Measurements from ENCODE around the gene HS6ST3. TPM values are rescaled to one million over a fixed set of nuclear protein-coding genes. Genes with fewer than 3 reads are reported as not detected.

The HS6ST3 gene
- total and polyA plus RNA-seq, 2 experiments from 2014 or later = 0.11 TPM; not detected in 1

DNA sequence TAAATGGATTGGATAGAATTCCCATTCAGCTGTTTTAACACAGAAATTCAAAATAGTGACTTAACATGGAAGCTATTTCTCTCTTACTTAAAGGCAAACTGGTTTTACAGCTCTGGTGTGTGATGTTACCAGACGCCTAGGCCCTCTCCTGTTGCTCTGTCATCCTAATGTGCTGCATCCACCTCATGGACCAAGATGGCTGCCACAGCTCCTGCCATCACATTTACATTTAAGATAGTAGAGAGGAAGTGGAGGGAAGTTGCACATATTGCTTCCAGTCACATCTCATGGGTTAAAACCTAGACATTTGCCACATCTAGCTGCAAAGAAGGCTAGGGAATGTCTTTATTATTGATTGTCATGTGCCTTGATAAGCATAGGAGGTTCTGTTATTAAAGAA, 746.8 kb downstream of the HS6ST3 start:
- H3K9ac ChIP-seq = no peak overlapping the region
- H3K4me1 ChIP-seq (ENCODE audit: insufficient read depth) = no peaks in the 10 kb centered on the region
- no peak overlapping the region for H2AFZ ChIP-seq
- no peaks in the 10 kb centered on the region for H3K9me2 ChIP-seq (ENCODE audit: insufficient read depth)
- H3K36me3 ChIP-seq (ENCODE audit: low read depth) = no peaks in the 10 kb centered on the region
- no peaks in the 10 kb centered on the region for H3F3A ChIP-seq (ENCODE audit: insufficient read depth)
- H3K4me2 ChIP-seq (ENCODE audit: unreplicated experiment) = no peak overlapping the region
- 48 to 68% methylated on average over 1 of the region's 1 CpG for WGBS, 2 experiments (ENCODE audit: low coverage in 1 of 2, low lambda C conversion rate in 2 of 2, missing lambda C conversion rate in 2 of 2)
- TF ChIP-seq EZH2 (IDR thresholded peaks at IDR 0.05; ENCODE audit: insufficient read depth, poor library complexity, severe bottlenecking) = no peak
- TF ChIP-seq EZH2phosphoT487 (IDR thresholded peaks at IDR 0.05; ENCODE audit: insufficient read depth, low read depth) = no peak
- no peak overlapping the region for H3K27ac ChIP-seq
- no peaks in the 10 kb centered on the region for H3K27me3 ChIP-seq (replicated peaks; ENCODE audit: insufficient read depth)
- no peak for DNase-seq
- no peaks in the 10 kb centered on the region for H3K9me3 ChIP-seq (ENCODE audit: low read depth)
- H3K4me3 ChIP-seq = no peak overlapping the region
- H4K20me1 ChIP-seq (ENCODE audit: insufficient read depth) = no peaks in the 10 kb centered on the region
- H3K79me2 ChIP-seq (ENCODE audit: insufficient read depth) = no peaks in the 10 kb centered on the region
- in situ Hi-C loops (cut with MboI) = no loop called here

DNA sequence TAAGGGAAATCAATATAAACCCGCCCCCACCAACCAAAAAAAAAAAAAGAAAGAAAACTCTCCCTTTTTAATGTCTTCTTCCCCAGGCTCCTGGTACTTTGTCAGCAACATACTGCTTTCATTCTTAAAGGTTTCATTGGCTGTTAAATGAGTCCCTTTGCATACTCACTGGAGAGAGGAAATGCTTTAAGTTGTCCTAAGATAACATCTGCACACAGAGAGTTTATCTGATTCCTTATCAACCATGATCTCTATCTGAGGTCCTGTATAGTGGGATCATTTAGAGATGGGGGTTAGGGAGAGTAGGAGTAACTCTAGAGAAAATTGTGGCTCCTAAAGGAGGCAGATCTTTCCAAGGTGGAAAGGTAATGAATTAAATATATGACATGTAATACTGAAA, 747.9 kb downstream of the HS6ST3 start:
- in situ Hi-C loops (cut with MboI) = no loop called here
- Histone ChIP-seq H3K36me3 (ENCODE audit: low read depth) (no peaks in the 10 kb centered on the region), H3K79me2 (ENCODE audit: insufficient read depth) (no peaks in the 10 kb centered on the region), H3K4me3 (no peak overlapping the region), H3K9ac (no peak overlapping the region), H3K4me1 (ENCODE audit: insufficient read depth) (no peaks in the 10 kb centered on the region), H3K27ac (no peak overlapping the region), H3K9me2 (ENCODE audit: insufficient read depth) (no peaks in the 10 kb centered on the region), H3F3A (ENCODE audit: insufficient read depth) (no peaks in the 10 kb centered on the region), H2AFZ (no peak overlapping the region), H3K9me3 (ENCODE audit: low read depth) (no peaks in the 10 kb centered on the region), H3K4me2 (ENCODE audit: unreplicated experiment) (no peak overlapping the region), H4K20me1 (ENCODE audit: insufficient read depth) (no peaks in the 10 kb centered on the region), H3K27me3 (replicated peaks; ENCODE audit: insufficient read depth) (no peaks in the 10 kb centered on the region)
- DNase-seq = no peak
- WGBS, 2 experiments (ENCODE audit: low coverage in 1 of 2, low lambda C conversion rate in 2 of 2, missing lambda C conversion rate in 2 of 2) = 35 to 50% methylated on average over 1 of the region's 1 CpG
- TF ChIP-seq EZH2 (IDR thresholded peaks at IDR 0.05; ENCODE audit: insufficient read depth, poor library complexity, severe bottlenecking) (no peak), EZH2phosphoT487 (IDR thresholded peaks at IDR 0.05; ENCODE audit: insufficient read depth, low read depth) (no peak)

DNA sequence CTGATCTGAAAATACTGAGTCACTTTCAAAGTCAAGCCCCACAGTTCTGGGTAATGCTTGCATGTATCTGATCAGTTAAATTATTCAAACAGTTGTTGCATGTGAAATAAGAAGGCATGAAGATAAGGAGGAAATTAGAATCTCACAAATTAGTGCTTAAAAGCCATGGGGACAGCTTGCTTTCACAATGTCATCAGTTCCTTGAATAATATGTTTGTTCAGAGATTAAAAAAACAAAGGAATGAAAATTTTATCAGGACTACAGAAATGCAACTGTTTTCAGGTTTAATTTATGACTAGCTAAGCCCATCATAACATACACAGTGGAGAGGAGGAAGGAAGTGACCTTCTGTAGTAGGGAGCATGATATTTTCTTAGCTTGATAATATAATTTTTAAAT, 754.3 kb downstream of the HS6ST3 start:
- H3K36me3 ChIP-seq (ENCODE audit: low read depth) = no peaks in the 10 kb centered on the region
- H3K4me2 ChIP-seq (ENCODE audit: unreplicated experiment) = no peak overlapping the region
- TF ChIP-seq EZH2phosphoT487 (IDR thresholded peaks at IDR 0.05; ENCODE audit: insufficient read depth, low read depth) = no peak
- TF ChIP-seq EZH2 (IDR thresholded peaks at IDR 0.05; ENCODE audit: insufficient read depth, poor library complexity, severe bottlenecking) = no peak
- in situ Hi-C loops (cut with MboI) = no loop called here
- DNase-seq = no peak
- H3F3A ChIP-seq (ENCODE audit: insufficient read depth) = no peaks in the 10 kb centered on the region
- no peak overlapping the region for H3K9ac ChIP-seq
- no peaks in the 10 kb centered on the region for H3K9me3 ChIP-seq (ENCODE audit: low read depth)
- no peaks in the 10 kb centered on the region for H4K20me1 ChIP-seq (ENCODE audit: insufficient read depth)
- H3K27me3 ChIP-seq (replicated peaks; ENCODE audit: insufficient read depth) = no peaks in the 10 kb centered on the region
- H3K9me2 ChIP-seq (ENCODE audit: insufficient read depth) = no peaks in the 10 kb centered on the region
- no peak overlapping the region for H2AFZ ChIP-seq
- H3K27ac ChIP-seq = no peak overlapping the region
- no peaks in the 10 kb centered on the region for H3K79me2 ChIP-seq (ENCODE audit: insufficient read depth)
- no peaks in the 10 kb centered on the region for H3K4me1 ChIP-seq (ENCODE audit: insufficient read depth)
- H3K4me3 ChIP-seq = no peak overlapping the region

DNA sequence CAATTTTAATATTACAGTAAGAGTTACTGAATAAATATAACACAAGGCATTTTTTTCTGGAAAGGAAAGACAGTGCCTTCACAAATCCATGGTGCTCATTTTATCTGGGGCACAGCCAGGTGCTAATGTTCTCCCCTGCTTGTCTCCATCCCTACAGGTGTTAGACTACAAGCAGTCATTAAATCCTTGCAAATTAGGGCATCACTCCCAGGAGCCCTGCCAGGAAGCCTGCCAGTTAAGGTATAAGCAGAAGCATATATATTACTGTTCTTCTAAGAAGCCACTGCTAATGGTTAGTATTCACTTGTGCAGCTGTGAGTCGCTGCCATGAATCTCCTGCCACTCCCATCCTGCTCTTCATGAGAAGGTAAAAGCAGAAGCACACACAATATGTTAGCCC, 754.7 kb downstream of the HS6ST3 start:
- Histone ChIP-seq H3F3A (ENCODE audit: insufficient read depth) (no peaks in the 10 kb centered on the region), H3K9me3 (ENCODE audit: low read depth) (no peaks in the 10 kb centered on the region), H3K4me1 (ENCODE audit: insufficient read depth) (no peaks in the 10 kb centered on the region), H3K79me2 (ENCODE audit: insufficient read depth) (no peaks in the 10 kb centered on the region), H3K9ac (no peak overlapping the region), H2AFZ (no peak overlapping the region), H3K27ac (no peak overlapping the region), H3K27me3 (replicated peaks; ENCODE audit: insufficient read depth) (no peaks in the 10 kb centered on the region), H3K4me2 (ENCODE audit: unreplicated experiment) (no peak overlapping the region), H3K9me2 (ENCODE audit: insufficient read depth) (no peaks in the 10 kb centered on the region), H4K20me1 (ENCODE audit: insufficient read depth) (no peaks in the 10 kb centered on the region), H3K36me3 (ENCODE audit: low read depth) (no peaks in the 10 kb centered on the region), H3K4me3 (no peak overlapping the region)
- TF ChIP-seq EZH2 (IDR thresholded peaks at IDR 0.05; ENCODE audit: insufficient read depth, poor library complexity, severe bottlenecking) (no peak), EZH2phosphoT487 (IDR thresholded peaks at IDR 0.05; ENCODE audit: insufficient read depth, low read depth) (no peak)
- WGBS, 2 experiments (ENCODE audit: low coverage in 1 of 2, low lambda C conversion rate in 2 of 2, missing lambda C conversion rate in 2 of 2) = 17 to 31% methylated on average over 1 of the region's 1 CpG
- no peak for DNase-seq
- in situ Hi-C loops (cut with MboI) = no loop called here

DNA sequence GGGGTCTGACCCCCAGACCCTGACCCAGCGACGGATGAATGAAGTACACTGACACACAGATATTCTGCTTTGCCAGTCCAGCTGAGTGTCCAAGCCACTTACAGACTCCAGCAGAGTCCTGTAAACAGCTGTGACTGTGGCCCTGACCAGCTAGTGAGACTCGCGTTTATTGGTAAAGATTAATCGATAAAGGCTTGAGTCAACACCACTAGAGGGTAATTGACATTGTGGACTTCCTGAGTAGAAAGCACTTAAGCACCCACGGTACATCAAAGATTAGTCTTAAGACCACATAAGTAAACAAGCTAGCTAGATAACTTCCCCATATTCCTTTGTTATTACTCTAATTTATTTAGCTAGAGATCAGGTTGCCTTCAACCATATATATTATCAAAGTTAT, 758.4 kb downstream of the HS6ST3 start:
- H3K36me3 ChIP-seq (ENCODE audit: low read depth) = no peaks in the 10 kb centered on the region
- H3K4me2 ChIP-seq (ENCODE audit: unreplicated experiment) = no peak overlapping the region
- no peaks in the 10 kb centered on the region for H3K4me1 ChIP-seq (ENCODE audit: insufficient read depth)
- no peak for DNase-seq
- no peak overlapping the region for H3K4me3 ChIP-seq
- H3K9me2 ChIP-seq (ENCODE audit: insufficient read depth) = no peaks in the 10 kb centered on the region
- 79 to 82% methylated on average over 6 of the region's 6 CpGs for WGBS, 2 experiments (ENCODE audit: low coverage in 1 of 2, low lambda C conversion rate in 2 of 2, missing lambda C conversion rate in 2 of 2)
- no peaks in the 10 kb centered on the region for H4K20me1 ChIP-seq (ENCODE audit: insufficient read depth)
- H3K27me3 ChIP-seq (replicated peaks; ENCODE audit: insufficient read depth) = no peaks in the 10 kb centered on the region
- no peaks in the 10 kb centered on the region for H3K9me3 ChIP-seq (ENCODE audit: low read depth)
- no peaks in the 10 kb centered on the region for H3K79me2 ChIP-seq (ENCODE audit: insufficient read depth)
- no peak overlapping the region for H3K9ac ChIP-seq
- H3K27ac ChIP-seq = no peak overlapping the region
- TF ChIP-seq EZH2phosphoT487 (IDR thresholded peaks at IDR 0.05; ENCODE audit: insufficient read depth, low read depth) (no peak), EZH2 (IDR thresholded peaks at IDR 0.05; ENCODE audit: insufficient read depth, poor library complexity, severe bottlenecking) (no peak)
- in situ Hi-C loops (cut with MboI) = no loop called here
- H3F3A ChIP-seq (ENCODE audit: insufficient read depth) = no peaks in the 10 kb centered on the region
- no peak overlapping the region for H2AFZ ChIP-seq

All from GM23248 (cell line).